ENCODE measurements around the gene B4GALNT1. TPM values are rescaled to one million over a fixed set of nuclear protein-coding genes. Genes with fewer than 3 reads are reported as not detected.
"Not testable (repeated sequence)": the region's sequence is repeated elsewhere in the genome, so short reads cannot be mapped to it uniquely, and the experiment has no call there.

B4GALNT1 gene
- total RNA-seq: 1 to 10 TPM; 1.5 to 3.6 TPM

DNA sequence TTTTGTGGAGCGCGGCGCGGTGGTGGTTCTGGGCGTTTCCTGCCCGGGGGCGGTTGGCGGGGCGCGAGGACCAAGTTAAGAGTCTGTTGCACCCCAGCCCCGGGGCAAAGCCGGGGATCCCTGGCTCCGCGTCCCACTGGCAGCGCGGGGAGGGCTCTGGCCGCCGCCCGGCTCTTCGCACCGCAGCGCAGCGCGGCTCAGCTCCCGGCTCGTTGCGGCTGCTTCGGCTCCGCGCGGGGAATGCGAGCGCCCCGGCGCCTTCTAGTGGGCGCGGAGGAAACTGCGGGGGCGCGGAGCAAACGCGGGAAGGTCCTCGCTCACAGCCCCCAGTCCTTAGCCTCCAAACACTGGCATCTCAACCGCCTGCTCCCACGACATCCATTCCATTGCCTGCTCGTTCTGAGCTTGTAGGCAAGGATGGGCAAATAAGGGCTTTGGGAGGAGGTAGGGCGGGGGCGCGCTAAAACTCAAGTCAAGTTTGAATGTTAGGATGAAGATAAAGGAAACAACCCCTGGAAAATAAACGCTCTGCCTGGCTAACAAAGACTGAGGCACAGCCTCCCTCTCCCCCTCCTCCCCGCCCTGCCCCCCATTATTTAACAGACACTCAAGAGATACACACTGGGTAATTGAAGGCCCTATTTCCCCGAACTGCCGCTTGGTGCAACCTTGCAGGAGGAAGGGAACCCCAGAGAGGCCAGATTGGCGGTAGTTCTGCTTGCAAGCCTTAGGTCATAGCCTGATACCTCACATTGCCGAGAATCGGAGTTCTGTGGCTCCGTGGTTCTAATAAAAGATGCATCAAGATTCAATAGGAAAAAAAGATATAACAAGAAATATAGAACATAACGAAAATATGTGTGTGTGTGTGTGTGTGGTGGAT lies at the start of gene B4GALNT1:
Gene B4GALNT1, minus strand, starts transcription at position 244 of the 883 bp plus-strand sequence. CDS start 1,069 bp downstream, outside the sequence.
- H3K27me3 Mint-ChIP-seq: peaks cover 21 to 27% of the 10 kb centered on the region in 2 donors
- peak within 1 kb of the TSS; percentile 75 for H3K4me3 Mint-ChIP-seq
- peaks cover 9 to 10% of the 10 kb centered on the region in 2 donors for H3K4me1 Mint-ChIP-seq (ENCODE audit: low read depth in 2 of 2)
- no peak within 1 kb of the TSS for H3K27ac Mint-ChIP-seq
- ATAC-seq (peak; percentile 85 to 89), DNase-seq (ENCODE audit: low spot score) (no peak)
- H3K9me3 Mint-ChIP-seq: no peaks in the 10 kb centered on the region
- no peaks in the 10 kb centered on the region for H3K36me3 Mint-ChIP-seq

DNA sequence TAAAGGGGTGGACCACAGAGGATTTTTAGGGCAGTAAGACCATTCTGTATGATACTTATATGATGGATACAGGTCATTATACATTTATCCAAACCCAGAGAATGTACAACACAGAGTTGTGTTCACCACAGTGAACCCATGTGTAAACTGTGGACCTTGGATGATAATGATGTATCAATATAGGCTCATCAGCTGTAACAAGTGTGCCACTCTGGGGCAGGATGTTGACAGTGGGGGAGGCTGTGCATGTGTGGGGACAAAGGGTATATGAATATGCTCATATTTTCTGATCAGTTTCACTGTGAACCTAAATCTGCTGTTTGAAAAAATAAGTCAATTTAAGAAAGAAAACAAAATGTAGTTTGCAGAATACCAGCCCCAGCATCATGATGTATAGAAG lies 46.7 kb upstream of the B4GALNT1 start:
- Mint-ChIP-seq H3K36me3 (peaks cover 6% of the 10 kb centered on the region), H3K27ac (no peak overlapping the region), H3K4me1 (ENCODE audit: low read depth in 2 of 2) (no peaks in the 10 kb centered on the region), H3K4me3 (no peak overlapping the region), H3K27me3 (peaks cover 15 to 27% of the 10 kb centered on the region in 2 donors), H3K9me3 (no peaks in the 10 kb centered on the region)
- DNase-seq (ENCODE audit: low spot score) (no peak), ATAC-seq (no peak)

DNA sequence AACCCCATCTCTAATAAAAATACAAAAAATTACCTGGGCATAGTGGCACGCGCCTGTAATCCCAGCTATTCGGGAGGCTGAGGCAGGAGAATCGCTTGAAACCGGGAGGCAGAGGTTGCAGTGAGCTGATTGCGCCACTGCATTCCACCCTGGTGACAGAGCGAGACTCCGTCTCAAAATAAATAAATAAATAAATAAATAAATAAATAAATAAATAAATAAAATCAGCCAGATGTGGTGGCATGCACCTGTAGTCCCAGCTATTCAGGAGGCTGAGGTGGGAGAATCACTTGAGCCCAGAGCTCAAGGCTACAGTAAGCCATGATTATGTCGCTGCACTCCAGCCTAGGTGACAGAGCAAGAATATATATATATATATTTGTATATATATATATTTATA lies 44.9 kb upstream of the B4GALNT1 start:
- H3K4me3 Mint-ChIP-seq; DNase-seq (ENCODE audit: low spot score); ATAC-seq; H3K4me1 Mint-ChIP-seq (ENCODE audit: low read depth in 2 of 2); H3K9me3 Mint-ChIP-seq; H3K27ac Mint-ChIP-seq; H3K36me3 Mint-ChIP-seq: not testable (repeated sequence)
- peaks cover 9 to 17% of the 10 kb centered on the region in 2 donors for H3K27me3 Mint-ChIP-seq

DNA sequence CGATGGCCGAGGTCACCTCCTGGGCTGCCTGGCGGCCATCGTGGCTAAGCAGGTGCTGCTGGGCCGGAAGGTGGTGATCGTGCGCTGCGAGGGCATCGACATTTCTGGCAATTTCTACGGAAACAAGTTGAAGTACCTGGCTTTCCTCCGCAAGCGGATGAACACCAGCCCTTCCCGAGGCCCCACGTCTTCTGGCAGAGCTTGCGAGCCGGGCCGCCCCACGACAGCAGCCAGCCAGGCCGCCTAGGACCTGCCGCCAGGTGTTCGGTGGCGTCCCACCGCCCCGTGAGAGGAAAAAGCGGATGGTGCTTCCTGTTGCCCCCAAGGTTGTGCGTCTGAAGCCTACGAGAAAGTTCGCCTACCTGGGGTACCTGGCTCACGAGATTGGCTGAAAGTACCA lies 41.7 kb upstream of the B4GALNT1 start:
- H3K9me3 Mint-ChIP-seq: no peaks in the 10 kb centered on the region
- H3K4me1 Mint-ChIP-seq (ENCODE audit: low read depth in 2 of 2): no peaks in the 10 kb centered on the region
- ATAC-seq (no peak), DNase-seq (ENCODE audit: low spot score) (no peak)
- no peak overlapping the region for H3K27ac Mint-ChIP-seq
- no peaks in the 10 kb centered on the region for H3K36me3 Mint-ChIP-seq
- H3K27me3 Mint-ChIP-seq: peaks cover 6 to 8% of the 10 kb centered on the region in 2 donors
- H3K4me3 Mint-ChIP-seq: no peak overlapping the region

DNA sequence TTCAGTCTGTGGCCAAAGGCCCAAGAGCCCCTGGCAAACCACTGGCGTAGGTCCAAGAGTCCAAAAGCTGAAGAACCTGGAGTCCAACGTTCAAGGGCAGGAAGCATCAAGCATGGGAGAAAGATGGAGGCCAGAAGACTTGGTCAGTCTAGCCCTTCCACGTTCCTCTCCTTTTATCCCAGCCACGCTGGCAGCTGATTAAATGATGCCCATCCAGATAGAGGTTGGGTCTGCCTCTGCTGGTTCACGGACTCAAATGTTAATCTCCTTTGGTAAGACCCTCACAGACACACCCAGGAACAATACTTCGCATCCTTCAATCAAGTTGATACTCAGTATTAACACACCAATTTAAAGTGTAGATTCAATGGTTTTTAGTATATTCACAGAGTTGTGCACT lies 39.8 kb upstream of the B4GALNT1 start:
- H3K4me1 Mint-ChIP-seq (ENCODE audit: low read depth in 2 of 2): no peaks in the 10 kb centered on the region
- no peak overlapping the region for H3K27ac Mint-ChIP-seq

DNA sequence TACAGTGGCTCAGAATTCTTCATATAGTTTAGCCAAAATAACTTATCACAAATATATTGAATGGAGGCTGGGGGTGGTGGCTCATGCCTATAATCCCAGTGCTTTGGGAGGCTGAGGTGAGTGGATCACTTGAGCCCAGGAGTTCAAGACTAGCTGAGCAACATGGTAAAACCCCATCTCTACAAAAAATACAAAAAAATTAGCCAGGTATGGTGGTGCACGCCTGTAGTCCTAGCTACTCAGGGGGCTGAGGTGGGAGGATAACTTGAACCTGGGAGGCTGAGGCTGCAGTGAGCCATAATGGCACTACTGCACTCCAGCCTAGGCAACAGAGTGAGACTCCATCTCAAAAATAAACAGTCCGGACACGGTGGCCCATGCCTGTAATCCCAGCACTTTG lies 38.8 kb upstream of the B4GALNT1 start:
- not testable (repeated sequence) for H3K9me3 Mint-ChIP-seq; H3K36me3 Mint-ChIP-seq; H3K27ac Mint-ChIP-seq; H3K4me1 Mint-ChIP-seq (ENCODE audit: low read depth in 2 of 2); DNase-seq (ENCODE audit: low spot score); ATAC-seq; H3K4me3 Mint-ChIP-seq; H3K27me3 Mint-ChIP-seq

More for the DNA sequence above, 39.8 kb upstream of the B4GALNT1 start:
- ATAC-seq (no peak), DNase-seq (ENCODE audit: low spot score) (no peak)
- H3K4me3 Mint-ChIP-seq: no peak overlapping the region
- peaks cover 9 to 15% of the 10 kb centered on the region in 2 donors for H3K27me3 Mint-ChIP-seq
- no peaks in the 10 kb centered on the region for H3K36me3 Mint-ChIP-seq
- H3K9me3 Mint-ChIP-seq: no peaks in the 10 kb centered on the region

DNA sequence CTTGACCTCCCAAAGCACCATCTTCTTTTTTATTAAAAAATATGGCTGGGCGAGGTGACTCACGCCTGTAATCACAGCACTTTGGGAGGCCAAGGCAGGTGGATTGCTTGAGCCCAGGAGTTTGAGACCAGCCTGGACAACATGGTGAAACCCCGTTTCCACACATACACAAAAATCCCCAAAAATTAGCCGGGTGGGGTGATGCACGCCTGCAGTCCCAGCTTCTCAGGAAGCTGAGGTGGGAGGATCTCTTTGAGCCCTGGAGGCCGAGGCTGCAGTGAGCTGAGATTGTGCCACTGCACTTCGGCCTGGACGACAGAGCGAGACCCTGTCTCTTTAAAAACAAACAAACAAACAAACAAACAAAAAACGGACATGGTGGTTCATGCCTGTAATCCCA lies 36.7 kb upstream of the B4GALNT1 start:
- ATAC-seq; DNase-seq (ENCODE audit: low spot score); H3K4me3 Mint-ChIP-seq; H3K36me3 Mint-ChIP-seq; H3K9me3 Mint-ChIP-seq; H3K4me1 Mint-ChIP-seq (ENCODE audit: low read depth in 2 of 2); H3K27ac Mint-ChIP-seq; H3K27me3 Mint-ChIP-seq: not testable (repeated sequence)

DNA sequence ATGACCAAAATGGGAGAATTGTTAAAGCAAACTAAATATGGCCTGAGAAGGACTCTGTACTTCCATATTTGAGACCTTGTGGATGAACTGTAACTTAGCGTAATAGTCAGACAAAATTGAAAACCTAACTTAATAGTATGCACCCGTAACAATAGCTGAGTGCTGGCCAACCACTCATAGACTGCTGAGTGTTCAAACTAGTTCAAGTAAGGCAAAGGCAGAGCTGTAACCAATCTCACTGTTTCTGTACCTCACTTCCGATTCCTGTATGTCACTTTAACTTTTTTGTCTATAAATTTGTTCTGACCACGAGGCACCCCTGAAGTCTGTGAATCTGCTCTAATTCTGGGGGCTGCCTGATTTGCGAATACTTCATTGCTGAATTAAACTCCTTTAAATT lies 33.9 kb upstream of the B4GALNT1 start:
- DNase-seq (ENCODE audit: low spot score): no peak
- ATAC-seq: no peak
- peaks cover 5 to 7% of the 10 kb centered on the region in 2 donors for H3K27me3 Mint-ChIP-seq
- no peaks in the 10 kb centered on the region for H3K36me3 Mint-ChIP-seq
- no peaks in the 10 kb centered on the region for H3K9me3 Mint-ChIP-seq
- no peak overlapping the region for H3K27ac Mint-ChIP-seq
- H3K4me1 Mint-ChIP-seq (ENCODE audit: low read depth in 2 of 2): no peaks in the 10 kb centered on the region
- no peak overlapping the region for H3K4me3 Mint-ChIP-seq

DNA sequence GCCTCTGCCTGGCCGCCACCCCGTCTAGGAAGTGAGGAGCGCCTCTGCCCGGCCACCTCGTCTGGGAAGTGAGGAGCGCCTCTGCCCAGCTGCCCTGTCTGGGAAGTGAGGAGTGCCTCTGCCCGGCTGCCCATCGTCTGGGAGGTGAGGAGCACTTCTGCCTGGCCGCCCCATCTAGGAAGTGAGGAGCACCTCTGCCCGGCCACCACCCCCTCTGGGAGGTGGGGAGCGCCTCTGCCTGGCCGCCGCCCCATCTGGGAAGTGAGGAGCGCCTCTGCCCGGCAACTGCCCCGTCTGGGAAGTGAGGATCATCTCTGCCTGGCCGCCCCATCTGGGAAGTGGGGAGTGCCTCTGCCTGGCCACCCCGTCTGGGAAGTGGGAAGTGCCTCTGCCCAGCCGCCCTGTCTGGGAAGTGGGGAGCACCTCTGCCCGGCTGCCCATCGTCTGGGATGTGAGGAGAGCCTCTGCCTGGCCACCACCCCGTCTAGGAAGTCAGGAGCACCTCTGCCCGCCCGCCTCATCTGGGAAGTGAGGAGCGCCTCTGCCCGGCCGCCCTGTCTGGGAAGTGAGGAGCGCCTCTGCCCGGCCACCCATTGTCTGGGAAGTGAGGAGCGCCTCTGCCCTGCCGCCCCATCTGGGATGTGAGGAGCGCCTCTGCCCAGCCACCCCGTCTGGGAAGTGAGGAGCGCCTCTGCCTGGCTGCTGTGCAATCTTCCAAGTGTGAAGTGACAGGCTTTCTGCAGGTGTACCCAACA lies 32.2 kb upstream of the B4GALNT1 start:
- not testable (repeated sequence) for H3K4me1 Mint-ChIP-seq (ENCODE audit: low read depth in 2 of 2); H3K27ac Mint-ChIP-seq; H3K36me3 Mint-ChIP-seq; DNase-seq (ENCODE audit: low spot score); H3K27me3 Mint-ChIP-seq; H3K4me3 Mint-ChIP-seq; ATAC-seq; H3K9me3 Mint-ChIP-seq

DNA sequence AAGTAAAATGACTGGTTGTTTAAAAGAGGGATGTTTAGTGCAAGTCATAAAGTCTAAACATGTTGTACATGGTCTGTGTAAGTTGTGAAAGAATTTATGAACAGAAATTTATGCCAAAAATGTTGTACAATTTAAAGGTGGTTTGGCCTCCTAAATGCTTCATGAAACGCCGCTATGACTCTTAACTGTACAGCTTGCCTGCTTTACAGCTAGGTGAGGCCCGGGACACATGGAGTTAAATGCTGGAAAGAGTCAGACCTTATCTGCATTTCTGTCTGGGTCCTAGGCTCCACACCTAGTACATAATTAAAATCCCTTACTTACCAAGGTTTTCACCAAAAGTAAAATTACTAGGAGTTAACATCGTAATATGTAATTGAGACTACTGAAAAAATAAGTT lies 28.4 kb upstream of the B4GALNT1 start:
- DNase-seq (ENCODE audit: low spot score) (no peak), ATAC-seq (no peak)
- H3K27ac Mint-ChIP-seq: no peak overlapping the region
- no peaks in the 10 kb centered on the region for H3K36me3 Mint-ChIP-seq
- H3K27me3 Mint-ChIP-seq: peaks cover 0 to 7% of the 10 kb centered on the region in 2 donors
- H3K4me3 Mint-ChIP-seq: no peak overlapping the region
- H3K9me3 Mint-ChIP-seq: no peaks in the 10 kb centered on the region
- no peaks in the 10 kb centered on the region for H3K4me1 Mint-ChIP-seq (ENCODE audit: low read depth in 2 of 2)

DNA sequence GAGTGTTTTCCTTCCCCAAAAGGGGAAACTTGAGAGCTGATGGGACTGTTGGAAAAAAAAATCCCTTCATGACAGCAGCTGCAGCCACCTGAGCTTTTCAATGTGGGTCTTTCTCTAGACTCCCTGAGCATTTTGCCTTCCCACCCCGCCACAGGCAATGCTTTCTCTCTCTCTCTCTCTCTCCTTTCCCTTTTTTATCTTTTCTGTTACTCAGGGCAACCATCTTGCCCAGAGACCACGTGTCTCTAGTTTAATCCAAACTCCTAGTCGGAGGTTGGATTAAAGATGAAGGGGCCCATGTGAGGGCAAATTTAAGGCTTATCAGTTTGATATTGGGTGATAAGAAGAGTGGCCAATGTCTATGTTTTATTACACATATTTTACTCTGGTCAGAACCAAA lies 25.9 kb upstream of the B4GALNT1 start:
- H3K27me3 Mint-ChIP-seq: peaks cover 0 to 7% of the 10 kb centered on the region in 2 donors
- H3K27ac Mint-ChIP-seq: no peak overlapping the region
- no peak overlapping the region for H3K4me3 Mint-ChIP-seq
- H3K36me3 Mint-ChIP-seq: no peaks in the 10 kb centered on the region
- no peaks in the 10 kb centered on the region for H3K4me1 Mint-ChIP-seq (ENCODE audit: low read depth in 2 of 2)
- ATAC-seq (no peak), DNase-seq (ENCODE audit: low spot score) (no peak)
- no peaks in the 10 kb centered on the region for H3K9me3 Mint-ChIP-seq

DNA sequence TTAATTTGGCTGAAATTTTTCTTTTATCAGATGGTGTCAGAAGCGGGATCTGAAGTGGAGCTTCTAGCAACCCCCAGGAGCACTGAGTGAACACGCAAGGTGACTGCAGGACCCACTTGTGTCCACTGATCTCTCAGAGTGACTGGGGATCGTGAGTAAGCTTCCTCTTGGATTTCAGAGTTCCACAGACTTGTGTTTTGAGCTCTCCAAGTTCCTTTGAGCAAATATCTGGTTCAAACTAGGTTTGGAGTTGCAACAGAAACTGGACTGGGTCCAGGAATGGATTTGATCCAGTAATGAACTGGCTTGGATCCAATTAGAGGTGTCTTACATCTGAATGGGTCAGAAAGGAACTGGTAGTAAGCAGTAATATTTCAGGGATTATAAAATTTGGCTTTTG lies 24.7 kb upstream of the B4GALNT1 start:
- Mint-ChIP-seq H3K4me1 (ENCODE audit: low read depth in 2 of 2) (no peaks in the 10 kb centered on the region), H3K36me3 (no peaks in the 10 kb centered on the region), H3K4me3 (no peak overlapping the region), H3K27ac (no peak overlapping the region), H3K9me3 (no peaks in the 10 kb centered on the region), H3K27me3 (peaks cover 0 to 7% of the 10 kb centered on the region in 2 donors)
- DNase-seq (ENCODE audit: low spot score): no peak
- ATAC-seq: no peak

DNA sequence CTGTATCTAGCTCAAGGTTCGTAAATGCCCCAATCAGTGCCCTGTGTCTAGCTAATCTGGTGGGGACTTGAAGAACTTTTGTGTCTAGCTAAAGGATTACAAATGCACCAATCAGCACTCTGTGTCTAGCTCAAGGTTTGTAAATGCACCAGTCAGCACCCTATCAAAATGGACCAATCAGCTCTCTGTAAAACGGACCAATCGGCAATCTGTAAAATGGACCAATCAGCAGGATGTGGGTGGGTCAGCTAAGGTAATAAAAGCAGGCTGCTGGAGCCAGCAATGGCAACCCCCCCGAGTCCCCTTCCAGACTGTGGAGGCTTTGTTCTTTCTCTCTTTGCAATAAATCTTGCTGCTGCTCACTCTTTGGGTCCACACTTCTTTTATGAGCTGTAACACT lies 23.4 kb upstream of the B4GALNT1 start:
- ATAC-seq: not testable (repeated sequence)

DNA sequence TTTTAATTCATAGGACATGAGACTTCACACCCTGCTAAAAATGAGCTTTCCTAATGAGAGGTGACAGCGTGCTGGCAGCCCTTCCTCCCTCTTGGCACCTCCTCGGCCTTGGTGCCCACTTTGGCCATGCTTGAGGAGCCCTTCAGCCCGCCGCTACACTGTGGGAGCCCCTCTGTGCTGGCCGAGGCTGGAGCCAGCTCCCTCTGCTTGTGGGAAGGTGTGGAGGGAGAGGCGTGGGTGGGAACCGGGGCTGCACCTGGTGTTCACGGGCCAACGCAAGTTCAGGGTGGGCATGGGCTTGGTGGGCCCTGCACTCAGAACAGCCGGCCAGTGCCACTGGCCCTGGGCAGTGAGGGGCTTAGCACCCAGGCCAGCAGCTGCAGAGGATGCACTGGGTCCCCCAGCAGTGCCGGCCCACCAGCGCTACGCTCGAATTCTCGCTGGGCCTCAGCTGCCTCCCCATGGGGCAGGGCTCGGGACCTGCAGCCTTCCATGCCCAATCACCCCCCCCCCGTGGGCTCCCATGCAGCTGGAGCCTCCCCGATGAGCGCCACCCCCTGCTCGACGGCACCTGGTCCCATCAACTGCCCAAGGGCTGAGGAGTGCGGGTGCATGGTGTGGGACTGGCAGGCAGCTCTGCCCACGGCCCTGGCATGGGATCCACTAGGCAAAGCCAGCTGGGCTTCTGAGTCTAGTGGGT lies 22.7 kb upstream of the B4GALNT1 start:
- Mint-ChIP-seq H3K36me3 (no peaks in the 10 kb centered on the region), H3K9me3 (no peaks in the 10 kb centered on the region), H3K4me1 (ENCODE audit: low read depth in 2 of 2) (no peaks in the 10 kb centered on the region), H3K27ac (no peak overlapping the region), H3K27me3 (peaks cover 0 to 7% of the 10 kb centered on the region in 2 donors), H3K4me3 (no peak overlapping the region)
- DNase-seq (ENCODE audit: low spot score) (no peak), ATAC-seq (no peak)

More for the DNA sequence above, 23.4 kb upstream of the B4GALNT1 start:
- not testable (repeated sequence) for H3K27me3 Mint-ChIP-seq; DNase-seq (ENCODE audit: low spot score); H3K4me1 Mint-ChIP-seq (ENCODE audit: low read depth in 2 of 2); H3K36me3 Mint-ChIP-seq; H3K9me3 Mint-ChIP-seq; H3K4me3 Mint-ChIP-seq; H3K27ac Mint-ChIP-seq

Data from natural killer cell treated with Interleukin-12 subunit alpha and Interleukin-12 subunit beta and Interleukin-15 and Interleukin-18, amount 100 ng/mL, for 72 hours (primary cell).